ENCODE results near the gene USF3. TPM values are rescaled to one million over a fixed set of nuclear protein-coding genes. Genes with fewer than 3 reads are reported as not detected.

USF3 gene
- total RNA-seq, 4 donors from 2014 or later = 21.8 to 26.6 (median 24.1) TPM

- no peak for DNase-seq (ENCODE audit: low spot score in 2 of 2)
- 35 to 46% methylated on average over 5 of the region's 5 CpGs for WGBS, 2 donors
- intact Hi-C loops (cut with DNase I; ENCODE audit: low total_unique reads) = no loop called here
- H3K4me3 ChIP-seq (ENCODE audit: low read depth, poor library complexity, severe bottlenecking) = no peak overlapping the region
- TF ChIP-seq POLR2A (IDR thresholded peaks at IDR 0.05) = no peak
- TF ChIP-seq, protein P1, sequence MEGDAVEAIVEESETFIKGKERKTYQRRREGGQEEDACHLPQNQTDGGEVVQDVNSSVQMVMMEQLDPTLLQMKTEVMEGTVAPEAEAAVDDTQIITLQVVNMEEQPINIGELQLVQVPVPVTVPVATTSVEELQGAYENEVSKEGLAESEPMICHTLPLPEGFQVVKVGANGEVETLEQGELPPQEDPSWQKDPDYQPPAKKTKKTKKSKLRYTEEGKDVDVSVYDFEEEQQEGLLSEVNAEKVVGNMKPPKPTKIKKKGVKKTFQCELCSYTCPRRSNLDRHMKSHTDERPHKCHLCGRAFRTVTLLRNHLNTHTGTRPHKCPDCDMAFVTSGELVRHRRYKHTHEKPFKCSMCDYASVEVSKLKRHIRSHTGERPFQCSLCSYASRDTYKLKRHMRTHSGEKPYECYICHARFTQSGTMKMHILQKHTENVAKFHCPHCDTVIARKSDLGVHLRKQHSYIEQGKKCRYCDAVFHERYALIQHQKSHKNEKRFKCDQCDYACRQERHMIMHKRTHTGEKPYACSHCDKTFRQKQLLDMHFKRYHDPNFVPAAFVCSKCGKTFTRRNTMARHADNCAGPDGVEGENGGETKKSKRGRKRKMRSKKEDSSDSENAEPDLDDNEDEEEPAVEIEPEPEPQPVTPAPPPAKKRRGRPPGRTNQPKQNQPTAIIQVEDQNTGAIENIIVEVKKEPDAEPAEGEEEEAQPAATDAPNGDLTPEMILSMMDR (IDR thresholded peaks at IDR 0.05) = no peak
Measured at GRCh38 chr3:113741086-113741485, 44.6 kb upstream of the USF3 start.

- TF ChIP-seq, protein P1 (IDR thresholded peaks at IDR 0.05) = peak in 1 of 3 donors; percentile 47
- TF ChIP-seq POLR2A (IDR thresholded peaks at IDR 0.05) = no peak
- no peak for DNase-seq (ENCODE audit: low spot score in 2 of 2)
- intact Hi-C loops (cut with DNase I; ENCODE audit: low total_unique reads) = no loop called here
- no peak overlapping the region for H3K4me3 ChIP-seq (ENCODE audit: low read depth, poor library complexity, severe bottlenecking)
- 5 to 7% methylated on average over 3 of the region's 3 CpGs for WGBS, 2 donors
Measured at GRCh38 chr3:113736548-113737089, 40.2 kb upstream of the USF3 start.

DNA sequence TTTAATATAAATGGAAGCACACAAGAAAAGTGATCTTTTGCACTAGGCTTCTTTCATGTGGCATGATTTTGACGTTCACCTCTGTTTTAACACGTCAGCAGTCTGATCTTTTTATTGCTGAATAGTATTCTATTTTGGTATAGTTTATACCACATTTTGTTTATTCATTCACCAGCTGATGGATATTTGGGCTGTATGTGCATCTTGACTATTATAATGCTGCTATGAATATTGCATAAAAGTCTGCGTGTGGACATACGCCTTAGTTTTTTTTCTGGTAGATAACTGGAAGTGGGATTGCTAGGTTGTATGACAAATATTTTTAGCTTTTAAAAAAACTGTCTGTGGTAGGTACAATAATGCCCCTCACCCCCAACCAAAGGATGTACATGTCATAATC is 35.3 kb upstream of the USF3 start:
- DNase-seq (ENCODE audit: low spot score in 2 of 2) = no peak
- intact Hi-C loops (cut with DNase I; ENCODE audit: low total_unique reads) = no loop called here
- H3K4me3 ChIP-seq (ENCODE audit: low read depth, poor library complexity, severe bottlenecking) = no peak overlapping the region
- WGBS, 2 donors = 83 to 87% methylated on average over 4 of the region's 4 CpGs
- TF ChIP-seq, protein P1 (IDR thresholded peaks at IDR 0.05) = no peak
- TF ChIP-seq POLR2A (IDR thresholded peaks at IDR 0.05) = no peak

DNA sequence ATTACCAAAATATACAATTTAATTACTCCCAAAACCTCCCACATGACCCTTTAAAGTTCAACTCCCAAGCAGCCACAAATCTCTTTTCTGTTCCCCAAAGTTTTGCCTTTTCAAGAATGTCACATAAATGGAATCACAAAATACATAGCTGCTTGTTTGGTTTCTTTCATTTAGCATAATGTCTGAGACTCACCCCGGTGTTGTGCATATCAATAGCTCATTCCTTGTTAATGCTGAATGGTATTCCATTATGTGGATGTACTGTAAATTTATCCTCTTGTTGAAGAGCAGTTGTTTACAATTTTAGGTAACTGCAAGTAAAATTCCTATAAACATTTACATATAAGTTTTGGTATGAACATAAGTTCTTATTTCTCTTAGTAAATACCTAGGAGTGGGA is 34.1 kb upstream of the USF3 start:
- intact Hi-C loops (cut with DNase I; ENCODE audit: low total_unique reads) = no loop called here
- H3K4me3 ChIP-seq (ENCODE audit: low read depth, poor library complexity, severe bottlenecking) = no peak overlapping the region
- no peak for TF ChIP-seq POLR2A (IDR thresholded peaks at IDR 0.05)
- TF ChIP-seq, protein P1 (IDR thresholded peaks at IDR 0.05) = no peak
- no peak for DNase-seq (ENCODE audit: low spot score in 2 of 2)
- 87 to 94% methylated on average over 1 of the region's 1 CpG for WGBS, 2 donors

DNA sequence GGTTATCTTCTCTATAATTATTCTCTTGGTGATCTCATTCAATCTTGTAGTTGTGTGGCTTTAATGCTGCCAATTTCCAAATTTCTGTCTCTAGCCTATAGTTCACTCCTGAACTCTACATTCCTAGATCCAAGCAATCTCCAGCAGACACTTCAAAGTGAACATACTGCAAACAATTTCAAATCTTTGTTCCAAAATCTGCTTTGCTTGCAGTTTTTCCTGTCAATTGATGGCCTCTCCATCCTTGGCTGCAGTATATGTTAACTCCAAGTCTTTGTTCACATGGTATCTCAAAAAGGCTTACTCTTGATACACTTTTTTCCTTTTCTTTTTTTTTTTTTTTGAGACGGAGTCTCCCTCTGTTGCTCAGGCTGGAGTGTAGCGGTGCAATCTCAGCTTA is 32.2 kb upstream of the USF3 start:
- intact Hi-C loops (cut with DNase I; ENCODE audit: low total_unique reads) = no loop called here
- WGBS, 2 donors = 93 to 95% methylated on average over 2 of the region's 2 CpGs
- TF ChIP-seq, protein P1 (IDR thresholded peaks at IDR 0.05) = no peak
- H3K4me3 ChIP-seq (ENCODE audit: low read depth, poor library complexity, severe bottlenecking) = no peak overlapping the region
- DNase-seq (ENCODE audit: low spot score in 2 of 2) = no peak

DNA sequence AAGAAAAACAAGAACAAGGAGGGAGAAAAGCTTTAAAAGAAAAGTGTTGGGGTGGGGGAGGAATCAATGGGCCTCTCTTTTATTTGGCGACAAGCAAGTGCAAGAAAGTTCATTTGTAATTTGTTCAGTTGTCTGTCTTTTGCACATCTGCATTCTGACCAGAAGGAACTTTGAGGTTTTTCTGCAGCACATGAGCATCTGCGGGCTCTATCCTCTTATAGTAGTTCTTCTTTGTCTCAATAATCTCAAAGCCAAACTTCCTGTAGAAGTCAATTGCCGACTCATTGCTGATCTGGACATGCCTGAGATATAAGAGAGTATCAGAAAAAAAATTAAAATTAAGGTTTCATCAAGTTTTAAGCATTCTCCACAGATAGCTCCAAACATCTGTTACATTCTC is 25.2 kb upstream of the USF3 start:
- intact Hi-C loops (cut with DNase I; ENCODE audit: low total_unique reads) = no loop called here
- WGBS, 2 donors = 79 to 84% methylated on average over 3 of the region's 3 CpGs
- TF ChIP-seq, protein P1 (IDR thresholded peaks at IDR 0.05) = no peak
- no peak for TF ChIP-seq POLR2A (IDR thresholded peaks at IDR 0.05)
- no peak overlapping the region for H3K4me3 ChIP-seq (ENCODE audit: low read depth, poor library complexity, severe bottlenecking)
- no peak for DNase-seq (ENCODE audit: low spot score in 2 of 2)

Measured in lower leg skin (tissue), 4 donors.